IgD-negative memory B cell (primary cell): ENCODE data around the gene HS3ST4. TPM values are rescaled to one million over a fixed set of nuclear protein-coding genes. Genes with fewer than 3 reads are reported as not detected.

Source experiments
- H3K27ac Mint-ChIP-seq, 3 donors: one replicate each; pipeline ENCODE4 v1.8.0; 2020 to 2022; ENCODE audit warnings: mild to moderate bottlenecking in 3 of 3, mixed read lengths in 3 of 3, moderate library complexity in 1 of 3
- H3K27me3 Mint-ChIP-seq: one replicate; pipeline ENCODE4 v1.8.0; 2021; ENCODE audit warnings: mixed read lengths
- H3K36me3 Mint-ChIP-seq: one replicate; pipeline ENCODE4 v1.8.0; 2020; ENCODE audit warnings: mild to moderate bottlenecking, mixed read lengths
- H3K4me1 Mint-ChIP-seq, 3 donors: one replicate each; pipeline ENCODE4 v1.8.0; 2020 to 2022; ENCODE audit warnings: mixed read lengths in 3 of 3, mild to moderate bottlenecking in 1 of 3
- H3K4me3 Mint-ChIP-seq, 4 donors: one replicate each; pipeline ENCODE4 v1.8.0; 2020 to 2022; ENCODE audit warnings: mild to moderate bottlenecking in 4 of 4, mixed read lengths in 4 of 4, moderate library complexity in 3 of 4
- H3K9me3 Mint-ChIP-seq, 3 donors: one replicate each; pipeline ENCODE4 v1.8.0; 2020 to 2021; ENCODE audit warnings: mixed read lengths in 3 of 3, mild to moderate bottlenecking in 1 of 3
- polyA plus RNA-seq: library from polyadenylated mRNA; unstranded; fragments of 300-500 nt; fragmentation: Illumina TruSeq; gene quantifications from one replicate; pipeline ENCODE4 v1.2.3, GENCODE V29; 2021

The HS3ST4 gene
- polyA plus RNA-seq, 1 donor from 2014 or later, result not detected

DNA sequence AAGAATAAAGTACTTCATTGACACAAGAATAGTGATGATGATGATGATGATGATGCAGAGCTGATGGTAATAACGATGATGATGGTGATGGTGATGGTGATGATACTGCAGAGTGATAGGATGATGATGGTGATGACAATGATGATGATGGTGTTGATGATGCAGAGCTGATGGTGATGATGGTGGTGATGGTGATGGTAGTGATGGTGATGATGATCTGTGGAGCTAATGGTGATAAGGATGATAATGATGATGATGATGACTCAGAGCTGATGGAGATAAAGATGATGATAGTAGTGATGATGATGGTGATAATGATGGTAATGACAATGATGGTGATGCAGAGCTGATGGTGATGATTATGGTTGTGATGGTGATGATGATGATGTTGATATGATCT is 448.1 kb downstream of the HS3ST4 start:
- Mint-ChIP-seq H3K9me3 (peaks cover 0 to 3% (median 2%) of the 10 kb centered on the region in 3 donors), H3K4me3 (no peak overlapping the region), H3K27me3 (no peaks in the 10 kb centered on the region), H3K27ac (no peak overlapping the region), H3K4me1 (no peaks in the 10 kb centered on the region), H3K36me3 (no peaks in the 10 kb centered on the region)

DNA sequence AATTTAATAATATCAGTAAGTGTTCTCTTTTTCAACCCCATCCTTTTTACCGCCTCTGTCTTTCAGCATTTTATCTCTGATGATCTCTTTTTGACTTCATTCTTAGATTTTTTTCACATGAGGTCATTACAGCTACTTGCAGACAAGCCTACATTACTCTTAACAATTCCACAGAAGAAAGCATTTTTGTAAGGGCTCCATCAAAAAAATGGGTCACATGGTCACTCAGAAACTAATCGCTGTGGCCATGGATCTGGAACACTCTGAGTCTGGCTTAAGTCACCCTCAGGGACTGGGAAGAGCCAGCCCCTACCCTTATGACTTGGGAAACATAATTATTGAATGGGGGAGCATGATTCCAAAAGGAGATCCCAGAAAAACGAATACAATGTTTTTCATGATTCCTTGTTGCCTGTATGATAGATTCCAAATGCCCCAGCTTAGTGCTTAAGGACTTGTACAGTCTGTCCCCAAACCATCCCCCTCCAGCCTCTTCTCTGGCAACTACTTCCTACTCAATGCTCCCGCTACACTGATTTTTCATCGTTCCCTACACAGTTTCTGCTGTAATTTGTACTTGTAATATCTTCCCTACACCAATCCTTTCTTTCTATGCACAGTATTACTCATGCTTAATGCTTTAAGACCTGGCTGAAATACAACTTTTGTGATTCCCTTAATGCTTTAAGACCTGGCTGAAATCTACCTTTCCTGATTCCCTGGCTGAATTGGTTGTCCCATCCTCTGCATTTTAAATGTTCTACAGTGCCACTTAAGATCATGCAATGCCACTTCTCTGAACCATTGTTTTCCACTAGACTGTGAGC is 457.8 kb downstream of the HS3ST4 start:
- peaks cover 1% of the 10 kb centered on the region for H3K27me3 Mint-ChIP-seq
- peaks cover 2 to 10% (median 5%) of the 10 kb centered on the region in 3 donors for H3K9me3 Mint-ChIP-seq
- H3K27ac Mint-ChIP-seq, result no peak overlapping the region
- peaks cover 0 to 1% (median 0%) of the 10 kb centered on the region in 3 donors for H3K4me1 Mint-ChIP-seq
- H3K36me3 Mint-ChIP-seq, result no peaks in the 10 kb centered on the region
- no peak overlapping the region for H3K4me3 Mint-ChIP-seq

DNA sequence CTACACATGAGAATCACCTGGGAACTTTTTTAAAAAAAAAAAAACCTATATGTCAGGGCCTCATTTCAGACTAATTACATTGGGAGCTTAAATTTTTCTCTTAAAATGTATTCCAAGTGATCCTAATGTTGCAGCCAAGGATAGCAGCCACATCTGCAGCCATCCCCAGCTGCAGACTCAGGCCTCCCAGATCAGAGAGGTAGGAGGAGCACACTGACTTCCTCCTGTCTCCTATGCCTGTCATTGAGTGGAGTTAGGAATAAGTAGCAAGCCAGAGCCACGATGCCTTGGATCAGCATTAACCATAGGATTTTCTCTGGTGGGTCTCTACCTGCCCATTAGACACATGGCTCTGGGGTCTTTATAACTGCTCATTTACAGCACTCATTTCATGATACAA is 463.5 kb downstream of the HS3ST4 start:
- Mint-ChIP-seq H3K9me3 (peaks cover 3 to 7% (median 5%) of the 10 kb centered on the region in 3 donors), H3K27me3 (peaks cover 1% of the 10 kb centered on the region), H3K36me3 (no peaks in the 10 kb centered on the region), H3K4me3 (no peak overlapping the region), H3K27ac (no peak overlapping the region), H3K4me1 (peaks cover 0 to 2% (median 0%) of the 10 kb centered on the region in 3 donors)

DNA sequence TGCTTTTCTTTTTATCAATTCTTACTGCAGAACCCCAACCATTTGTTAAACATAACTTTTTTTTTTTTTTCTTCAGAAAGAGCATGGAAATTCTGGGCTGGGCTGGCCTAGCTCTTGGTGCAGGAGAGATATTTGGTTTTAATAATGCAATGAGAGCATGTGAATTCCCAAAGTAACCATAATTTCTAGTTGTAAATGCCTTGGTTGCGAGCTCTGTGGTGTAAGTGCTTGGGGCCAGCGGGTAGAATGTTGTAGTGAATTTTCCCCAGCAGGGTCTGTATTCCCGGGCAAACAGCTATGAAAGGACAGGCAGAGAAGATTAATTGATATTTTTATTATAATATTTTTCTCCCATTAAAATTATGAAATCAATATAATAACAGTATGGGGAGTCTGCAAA is 465.6 kb downstream of the HS3ST4 start:
- H3K36me3 Mint-ChIP-seq, result no peaks in the 10 kb centered on the region
- peaks cover 0 to 1% (median 0%) of the 10 kb centered on the region in 3 donors for H3K4me1 Mint-ChIP-seq
- H3K27me3 Mint-ChIP-seq, result no peaks in the 10 kb centered on the region
- H3K4me3 Mint-ChIP-seq, result no peak overlapping the region
- H3K27ac Mint-ChIP-seq, result no peak overlapping the region
- H3K9me3 Mint-ChIP-seq, result peaks cover 2 to 4% (median 3%) of the 10 kb centered on the region in 3 donors

DNA sequence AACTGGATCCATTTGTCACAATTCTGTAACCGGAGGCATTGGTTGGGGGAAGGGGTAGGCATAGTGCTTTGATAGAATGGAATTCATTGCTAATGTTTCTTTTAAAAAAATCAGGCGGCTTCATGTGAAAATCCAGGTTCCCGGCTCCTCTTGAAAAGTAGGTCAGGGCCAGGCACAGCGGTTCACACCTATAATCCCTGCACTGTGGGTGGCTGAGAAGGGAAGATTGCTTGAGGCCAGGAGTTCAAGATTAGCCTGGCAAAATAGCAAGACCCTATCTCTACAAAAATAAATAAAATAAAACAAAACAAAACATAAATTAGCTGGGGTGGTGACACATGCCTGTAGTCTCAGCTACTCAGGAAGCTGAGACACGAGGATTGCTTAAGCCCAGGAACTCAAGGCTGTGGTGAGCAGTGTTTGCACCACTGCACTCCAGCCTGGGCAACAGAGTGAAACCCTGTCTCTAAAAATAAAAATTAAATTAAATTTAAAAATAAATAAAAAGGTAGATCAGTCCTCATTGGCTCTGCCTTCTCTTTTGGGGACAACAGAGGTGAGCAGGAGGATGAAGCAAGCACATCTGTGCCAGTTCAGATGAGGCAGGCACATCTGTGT is 466.5 kb downstream of the HS3ST4 start:
- H3K27ac Mint-ChIP-seq, result no peak overlapping the region
- no peak overlapping the region for H3K4me3 Mint-ChIP-seq
- H3K36me3 Mint-ChIP-seq, result no peaks in the 10 kb centered on the region
- peaks cover 0 to 1% (median 0%) of the 10 kb centered on the region in 3 donors for H3K4me1 Mint-ChIP-seq
- peaks cover 2 to 4% (median 3%) of the 10 kb centered on the region in 3 donors for H3K9me3 Mint-ChIP-seq
- no peaks in the 10 kb centered on the region for H3K27me3 Mint-ChIP-seq

DNA sequence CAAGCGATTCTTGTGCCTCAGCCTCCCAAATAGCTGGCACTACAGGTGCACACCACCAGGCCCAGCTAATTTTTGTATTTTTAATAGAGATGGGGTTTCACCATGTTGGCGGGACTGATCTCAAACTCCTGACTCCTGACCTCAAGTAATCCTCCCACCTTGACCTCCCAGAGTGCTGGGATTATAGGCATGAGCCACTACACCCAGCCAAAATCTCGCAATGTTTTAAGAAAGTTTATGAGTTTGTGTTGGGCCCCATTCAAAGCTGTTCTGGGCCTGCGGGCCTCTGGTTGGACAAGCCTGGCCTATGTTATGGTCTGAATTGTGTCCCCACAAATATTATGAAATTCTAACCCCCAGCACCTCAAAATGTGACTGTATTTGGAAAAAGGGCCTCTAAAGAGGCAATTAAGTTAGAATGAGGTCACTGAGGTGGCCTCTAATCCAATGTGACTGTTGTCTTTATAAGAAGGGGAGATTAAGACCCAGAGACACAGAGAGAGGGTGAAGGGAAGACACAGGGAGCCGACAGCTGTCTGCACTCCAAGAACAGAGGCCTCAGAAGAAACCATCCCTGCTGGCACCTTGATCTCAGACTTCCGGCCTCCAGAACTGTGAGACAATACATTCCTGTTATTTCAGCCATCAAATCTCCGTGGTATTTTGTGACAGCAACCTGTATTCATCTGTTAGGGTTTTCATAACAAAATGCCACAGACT is 469.9 kb downstream of the HS3ST4 start:
- H3K27ac Mint-ChIP-seq, result no peak overlapping the region
- no peaks in the 10 kb centered on the region for H3K36me3 Mint-ChIP-seq
- H3K9me3 Mint-ChIP-seq, result peaks cover 3 to 8% (median 4%) of the 10 kb centered on the region in 3 donors
- peaks cover 0 to 1% (median 0%) of the 10 kb centered on the region in 3 donors for H3K4me1 Mint-ChIP-seq
- no peak overlapping the region for H3K4me3 Mint-ChIP-seq
- H3K27me3 Mint-ChIP-seq, result no peaks in the 10 kb centered on the region

DNA sequence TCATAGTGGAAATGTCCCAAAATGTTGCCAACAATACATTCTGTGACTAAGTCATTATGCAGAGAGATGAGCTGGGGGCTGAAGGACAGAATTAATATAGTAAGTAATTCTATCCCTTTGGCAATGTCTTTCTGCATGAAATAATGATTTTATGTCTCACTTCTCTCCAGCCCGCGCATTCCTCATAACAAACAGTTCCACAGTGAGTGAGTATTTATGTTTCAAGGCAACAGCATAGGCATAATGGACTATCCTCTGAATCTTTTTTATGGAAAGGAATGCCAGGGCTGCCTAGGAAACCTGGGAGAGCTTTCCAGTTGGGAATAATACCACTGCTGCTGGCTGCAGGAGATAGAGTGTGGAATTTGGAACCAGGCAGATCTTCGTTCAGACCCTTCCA is 477.7 kb downstream of the HS3ST4 start:
- Mint-ChIP-seq H3K4me1 (peaks cover 0 to 2% (median 0%) of the 10 kb centered on the region in 3 donors), H3K27me3 (no peaks in the 10 kb centered on the region), H3K9me3 (peaks cover 0 to 8% (median 0%) of the 10 kb centered on the region in 3 donors), H3K36me3 (no peaks in the 10 kb centered on the region), H3K4me3 (no peak overlapping the region), H3K27ac (no peak overlapping the region)

DNA sequence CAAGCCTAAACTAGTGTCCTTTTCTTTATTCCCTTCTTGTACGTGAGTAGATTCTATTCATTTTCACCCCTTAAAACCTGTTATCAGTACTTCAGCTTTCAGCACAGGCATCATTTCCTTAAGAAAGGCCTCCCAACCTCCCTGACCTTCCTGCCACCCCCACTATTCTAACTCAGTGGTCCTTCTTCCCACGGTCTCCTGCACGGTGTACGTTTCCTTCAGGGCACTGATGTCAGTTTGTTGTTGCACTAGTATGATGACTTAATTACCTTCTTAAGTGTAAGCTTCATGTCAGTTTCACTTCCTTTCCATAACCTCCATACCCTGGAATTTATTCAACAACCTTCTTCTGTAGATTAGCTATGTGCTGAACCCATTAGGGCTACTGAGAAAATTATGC is 484.2 kb downstream of the HS3ST4 start:
- Mint-ChIP-seq H3K9me3 (peaks cover 0 to 4% (median 3%) of the 10 kb centered on the region in 3 donors), H3K4me3 (peak overlapping the region in 1 of 4 donors; percentile 22), H3K36me3 (no peaks in the 10 kb centered on the region), H3K4me1 (peaks cover 0 to 5% (median 0%) of the 10 kb centered on the region in 3 donors), H3K27me3 (no peaks in the 10 kb centered on the region), H3K27ac (no peak overlapping the region)

DNA sequence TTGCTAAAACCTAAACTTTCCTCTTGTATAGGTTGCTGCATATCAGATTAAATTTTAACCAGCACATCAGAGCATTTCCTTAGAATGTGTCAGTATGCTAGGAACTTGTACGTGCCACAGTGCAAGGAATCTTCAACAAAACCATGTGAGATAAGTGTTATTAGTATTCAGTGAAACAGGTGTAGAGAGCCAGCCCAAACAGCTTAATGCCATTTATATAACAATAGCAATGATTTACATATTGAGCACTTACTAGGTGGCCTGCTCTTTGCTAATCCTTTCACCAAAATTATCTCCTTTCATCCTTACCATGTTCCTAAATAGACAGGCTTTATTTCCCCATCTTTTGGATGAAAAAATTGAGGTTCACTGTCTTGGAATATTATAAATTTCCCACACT is 485.7 kb downstream of the HS3ST4 start:
- Mint-ChIP-seq H3K4me3 (no peak overlapping the region), H3K9me3 (peaks cover 4 to 11% (median 6%) of the 10 kb centered on the region in 3 donors), H3K36me3 (no peaks in the 10 kb centered on the region)

DNA sequence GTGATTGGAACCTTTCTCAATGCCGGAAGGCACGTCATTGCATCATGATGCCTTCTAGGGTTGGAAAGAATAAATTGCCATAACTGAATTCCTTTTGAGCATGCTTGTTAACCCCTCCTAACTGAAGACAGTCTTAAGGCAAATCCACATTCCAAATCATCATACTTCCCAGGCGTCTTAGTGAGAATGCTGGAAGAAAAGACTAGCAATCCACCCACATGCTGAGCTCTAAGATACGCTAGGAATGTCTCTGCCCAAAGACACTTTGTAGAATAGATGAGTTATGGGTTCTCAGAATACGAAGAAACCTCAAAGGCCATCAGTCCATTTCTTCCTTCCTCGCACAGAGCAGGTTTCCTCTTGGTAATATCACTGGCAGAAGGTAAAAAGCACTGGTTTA is 486.5 kb downstream of the HS3ST4 start:
- H3K4me1 Mint-ChIP-seq, result peaks cover 0 to 5% (median 0%) of the 10 kb centered on the region in 3 donors
- no peaks in the 10 kb centered on the region for H3K36me3 Mint-ChIP-seq
- no peak overlapping the region for H3K27ac Mint-ChIP-seq
- H3K4me3 Mint-ChIP-seq, result no peak overlapping the region
- no peaks in the 10 kb centered on the region for H3K27me3 Mint-ChIP-seq
- peaks cover 4 to 11% (median 6%) of the 10 kb centered on the region in 3 donors for H3K9me3 Mint-ChIP-seq

More for the DNA sequence above, 485.7 kb downstream of the HS3ST4 start:
- Mint-ChIP-seq H3K27ac (no peak overlapping the region), H3K27me3 (no peaks in the 10 kb centered on the region), H3K4me1 (peaks cover 0 to 5% (median 0%) of the 10 kb centered on the region in 3 donors)

DNA sequence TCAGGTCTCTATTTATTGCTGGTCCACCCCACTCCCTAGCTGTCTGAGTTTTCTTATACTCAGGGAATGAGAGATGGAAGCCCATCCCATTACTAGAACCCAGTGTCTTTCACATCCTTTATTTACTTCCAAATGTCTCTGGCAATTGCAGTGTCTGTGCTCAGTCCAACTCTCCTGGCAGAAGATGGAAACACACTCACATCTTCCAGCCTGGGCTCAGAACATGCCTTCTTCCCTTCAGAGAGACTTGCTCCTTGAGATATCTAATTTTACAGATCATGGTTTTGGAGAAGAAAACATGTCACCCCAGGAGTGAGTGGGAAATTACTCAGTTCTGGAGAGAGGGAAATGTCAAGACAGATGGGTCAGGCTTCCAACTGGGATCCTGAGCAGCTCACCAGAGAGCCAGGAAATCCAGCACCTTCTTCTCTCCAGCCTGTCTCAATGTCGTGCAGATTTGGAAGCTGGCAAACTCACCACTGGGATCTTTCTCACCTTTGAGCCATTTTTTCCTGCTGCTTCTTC is 494.4 kb downstream of the HS3ST4 start:
- no peak overlapping the region for H3K4me3 Mint-ChIP-seq
- peaks cover 2% of the 10 kb centered on the region for H3K36me3 Mint-ChIP-seq
- H3K27ac Mint-ChIP-seq, result no peak overlapping the region
- H3K9me3 Mint-ChIP-seq, result peaks cover 3 to 7% (median 4%) of the 10 kb centered on the region in 3 donors
- H3K27me3 Mint-ChIP-seq, result no peaks in the 10 kb centered on the region
- H3K4me1 Mint-ChIP-seq, result no peaks in the 10 kb centered on the region
